K562 (cell line): ENCODE results near the gene KCNQ4. TPM values are rescaled to one million over a fixed set of nuclear protein-coding genes. Genes with fewer than 3 reads are reported as not detected.

ENCODE experiments used
- CBX1 ChIP-seq: sonication (generic); IDR thresholded peaks from 2 replicates; pipeline ENCODE4 v1.6.1; 2016; ENCODE audit warnings: antibody characterized with exemption, low read depth, mild to moderate bottlenecking
- CHD7 ChIP-seq: fragments of 200-600 bp; sonication (generic); IDR thresholded peaks from one replicate; pipeline ENCODE4 v1.6.1; 2012; ENCODE audit warnings: mild to moderate bottlenecking, low read depth, low read length, inconsistent platforms
- ESRRA ChIP-seq: fragments of 450-650 bp; IDR thresholded peaks from 2 replicates; pipeline ENCODE4 v1.6.1; 2014; ENCODE audit warnings: low read depth, mild to moderate bottlenecking, moderate library complexity, borderline replicate concordance
- EWSR1 ChIP-seq: fragments of 450-650 bp; IDR thresholded peaks from 2 replicates; pipeline ENCODE4 v1.6.1; 2018; ENCODE audit warnings: borderline replicate concordance, mild to moderate bottlenecking, low read depth, moderate library complexity; ENCODE audit not compliant: partially characterized antibody
- JUND ChIP-seq, 2 experiments: IDR thresholded peaks; 2 replicates in 1 of 2; 3 replicates in 1 of 2; pipeline ENCODE4 v1.6.1; 2011; ENCODE audit warnings: borderline replicate concordance in 2 of 2, low read depth in 2 of 2, low read length in 2 of 2, improper control_type of control experiment in 1 of 2, missing biosample characterization in 1 of 2, missing genetic modification characterization in 1 of 2, missing genetic modification reagents in 1 of 2
- MLLT1 ChIP-seq, 2 experiments: fragments of 450-650 bp; IDR thresholded peaks; 2 replicates each; pipeline ENCODE4 v1.6.1; 2016
- NCOA2 ChIP-seq, 2 experiments: fragments of 450-650 bp; IDR thresholded peaks; 2 replicates each; pipeline ENCODE4 v1.6.1; 2018; ENCODE audit warnings: mild to moderate bottlenecking in 2 of 2, moderate library complexity in 1 of 2; ENCODE audit not compliant: partially characterized antibody in 2 of 2
- ZKSCAN8 ChIP-seq: fragments of 200-800 bp; sonication (Bioruptor generic); IDR thresholded peaks from 2 replicates; pipeline ENCODE4 v1.6.1; 2016; ENCODE audit warnings: missing genetic modification characterization, missing compliant biosample characterization
- ZNF766 ChIP-seq: fragments of 200-800 bp; sonication (Bioruptor generic); conservative IDR thresholded peaks from 2 replicates; pipeline ENCODE4 v1.6.1; 2016; ENCODE audit warnings: missing genetic modification characterization, missing compliant biosample characterization
- polyA plus RNA-seq, 8 experiments: library from polyadenylated mRNA; depleted of rRNA in 4 of 8; stranded (reverse) in 5 of 8; unstranded in 3 of 8; fragments of >200 nt; fragmentation: Nextera tagmentation in 2 of 8; fragmentation: Illumina TruSeq in 1 of 8; extraction: Ambion mirVana in 2 of 8; extraction: Trizol in 1 of 8; gene quantifications; 2 replicates each; pipeline versions ENCODE4 v1.2.1 to v1.2.3, GENCODE V29; 2011 to 2014; ENCODE audit warnings: inconsistent platforms in 1 of 8, missing spikeins in 1 of 8
- total RNA-seq, 7 experiments: library from RNA; depleted of rRNA in 6 of 7; stranded (reverse); fragments of >200 nt in 6 of 7; fragmentation: Illumina TruSeq in 2 of 7; extraction: Trizol in 2 of 7; gene quantifications; 2 replicates each; pipeline versions ENCODE4 v1.2.1 to v1.2.3, GENCODE V29; 2011 to 2021; ENCODE audit warnings: low replicate concordance in 1 of 7
- TF ChIP-seq, protein P1 (sequence below): fragments of 450-650 bp; IDR thresholded peaks from 2 replicates; pipeline ENCODE4 v1.6.1; 2016; ENCODE audit warnings: borderline replicate concordance

The KCNQ4 gene
- total and polyA plus RNA-seq, 9 of the 15 experiments (the other 6 are each of a cell fraction or from before 2014, with no cell fraction given) = 0.07 to 4.1 (median 0.79) TPM

DNA sequence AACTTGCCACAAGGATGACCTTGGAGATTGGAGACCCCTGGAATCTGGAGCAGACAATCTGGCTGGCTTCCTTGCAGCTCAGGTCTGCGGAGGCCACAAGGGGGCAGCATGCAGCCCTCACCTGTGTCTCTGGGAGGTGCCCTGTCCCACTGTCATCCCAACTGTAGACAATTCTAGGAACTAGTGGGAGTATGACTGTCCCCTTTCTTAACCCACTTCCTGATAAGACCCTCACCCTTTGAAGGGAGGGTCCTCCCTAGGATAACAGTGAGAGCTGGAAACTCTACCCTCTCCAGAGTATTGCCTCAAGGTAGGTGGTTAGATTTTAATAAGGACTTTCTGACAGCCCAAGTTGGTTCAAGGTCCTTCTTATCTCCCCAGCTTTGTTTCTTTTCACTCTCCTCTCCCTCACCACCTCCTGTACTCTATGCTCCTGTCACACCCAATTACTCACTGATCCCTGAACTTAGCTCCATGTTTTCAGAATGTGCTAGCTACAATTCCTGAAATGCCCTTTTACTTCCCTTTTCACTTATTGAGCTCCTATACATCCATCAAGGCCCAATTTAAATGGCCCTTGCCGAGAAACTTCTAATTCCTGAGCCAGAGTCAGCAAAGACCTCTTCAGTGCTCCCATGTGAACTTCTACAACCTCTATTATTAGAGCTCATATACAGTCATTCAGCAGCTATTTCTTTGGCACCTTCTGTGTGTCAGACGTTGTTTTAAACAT is 9.2 kb upstream of the KCNQ4 start (continued):
- peak in 1 of 2 experiments; percentile 54; a peak in 2 of 4 replicates for TF ChIP-seq MLLT1 (IDR thresholded peaks at IDR 0.05)
- no peak for TF ChIP-seq EWSR1
- no peak for TF ChIP-seq CBX1
- TF ChIP-seq, protein P1, sequence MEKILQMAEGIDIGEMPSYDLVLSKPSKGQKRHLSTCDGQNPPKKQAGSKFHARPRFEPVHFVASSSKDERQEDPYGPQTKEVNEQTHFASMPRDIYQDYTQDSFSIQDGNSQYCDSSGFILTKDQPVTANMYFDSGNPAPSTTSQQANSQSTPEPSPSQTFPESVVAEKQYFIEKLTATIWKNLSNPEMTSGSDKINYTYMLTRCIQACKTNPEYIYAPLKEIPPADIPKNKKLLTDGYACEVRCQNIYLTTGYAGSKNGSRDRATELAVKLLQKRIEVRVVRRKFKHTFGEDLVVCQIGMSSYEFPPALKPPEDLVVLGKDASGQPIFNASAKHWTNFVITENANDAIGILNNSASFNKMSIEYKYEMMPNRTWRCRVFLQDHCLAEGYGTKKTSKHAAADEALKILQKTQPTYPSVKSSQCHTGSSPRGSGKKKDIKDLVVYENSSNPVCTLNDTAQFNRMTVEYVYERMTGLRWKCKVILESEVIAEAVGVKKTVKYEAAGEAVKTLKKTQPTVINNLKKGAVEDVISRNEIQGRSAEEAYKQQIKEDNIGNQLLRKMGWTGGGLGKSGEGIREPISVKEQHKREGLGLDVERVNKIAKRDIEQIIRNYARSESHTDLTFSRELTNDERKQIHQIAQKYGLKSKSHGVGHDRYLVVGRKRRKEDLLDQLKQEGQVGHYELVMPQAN = no peak; the same call in 1 of the 2 replicates
- TF ChIP-seq ZNF766 (CRISPR knock-in tag) = no peak
- TF ChIP-seq CHD7 = no peak
- peak; percentile 82 for TF ChIP-seq ESRRA
- TF ChIP-seq NCOA2 (IDR thresholded peaks at IDR 0.05; ENCODE audit: partially characterized antibody in 2 of 2) = no peak
- TF ChIP-seq JUND (IDR thresholded peaks at IDR 0.05; ENCODE audit: borderline replicate concordance, low read depth, low read length) = peak; percentile 49; the same call in 1 of the 2 replicates
- peak; percentile 58; the same call in 2 of the 3 replicates for TF ChIP-seq JUND (tag; IDR thresholded peaks at IDR 0.05; ENCODE audit: borderline replicate concordance, low read depth, low read length)
- no peak for TF ChIP-seq ZKSCAN8 (CRISPR knock-in tag)
